ENCODE measurements around the gene STK4.
"Not testable (repeated sequence)": the region's sequence is repeated elsewhere in the genome, so short reads cannot be mapped to it uniquely, and the experiment has no call there.

STK4 gene

GRCh38 chr20:45017857-45018256 lies 51.5 kb downstream of the STK4 start:
- H3K4me3 ChIP-seq (ENCODE audit: low read depth, low read length) = no peak overlapping the region

DNA sequence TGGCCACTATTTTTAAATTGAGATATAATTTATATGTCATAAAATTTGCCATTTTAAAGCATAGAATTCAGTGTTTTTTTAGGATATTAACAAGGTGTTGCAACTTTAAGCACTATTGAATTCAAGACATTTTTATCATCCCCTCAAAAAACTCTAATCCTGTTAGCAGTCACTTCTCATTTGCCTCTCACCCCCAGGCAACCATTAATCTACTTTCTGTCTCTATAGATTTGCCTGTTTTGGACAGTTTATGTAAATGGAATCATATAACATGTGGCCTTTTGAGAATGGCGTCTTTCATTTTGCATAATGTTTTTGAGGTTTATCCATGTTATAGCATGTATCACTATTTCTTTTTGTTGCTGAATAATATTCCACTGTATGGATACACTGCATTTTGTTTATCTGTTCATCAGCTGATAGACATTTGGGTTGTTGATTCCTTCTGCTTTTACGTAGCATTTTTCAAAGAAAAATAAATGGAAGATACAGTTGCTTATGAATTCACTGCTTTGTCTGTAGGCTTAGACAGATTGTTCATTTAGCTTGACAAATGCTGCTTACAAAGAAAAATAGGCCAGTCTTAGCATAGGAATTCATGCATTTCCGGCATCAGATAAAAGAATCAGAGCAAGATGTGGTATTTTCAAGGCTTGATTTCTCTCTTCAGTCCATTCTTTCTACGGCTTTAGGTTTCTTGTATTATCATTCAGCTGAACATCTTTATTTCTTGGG lies 52.9 kb downstream of the STK4 start:
- in situ Hi-C loops (cut with HindIII; ENCODE audit: low sequenced_read_pairs) = no loop called here
- DNase-seq (ENCODE audit: low read depth, low spot score) = no peak
- no peak overlapping the region for H3K4me3 ChIP-seq (ENCODE audit: low read depth, low read length)
- TF ChIP-seq CTCF (IDR thresholded peaks at IDR 0.05; ENCODE audit: low read depth, low read length) = no peak

More at GRCh38 chr20:45017857-45018256, 51.5 kb downstream of the STK4 start:
- TF ChIP-seq CTCF (IDR thresholded peaks at IDR 0.05; ENCODE audit: low read depth, low read length) = no peak
- peak; percentile 62 for DNase-seq (ENCODE audit: low read depth, low spot score)
- in situ Hi-C loops (cut with HindIII; ENCODE audit: low sequenced_read_pairs) = no loop called here

GRCh38 chr20:45019762-45020123 lies 53.4 kb downstream of the STK4 start:
- in situ Hi-C loops (cut with HindIII; ENCODE audit: low sequenced_read_pairs) = no loop called here
- DNase-seq (ENCODE audit: low read depth, low spot score) = no peak
- no peak for TF ChIP-seq CTCF (IDR thresholded peaks at IDR 0.05; ENCODE audit: low read depth, low read length)
- no peak overlapping the region for H3K4me3 ChIP-seq (ENCODE audit: low read depth, low read length)

GRCh38 chr20:45020236-45020886 lies 54.0 kb downstream of the STK4 start:
- TF ChIP-seq CTCF (IDR thresholded peaks at IDR 0.05; ENCODE audit: low read depth, low read length) = no peak
- in situ Hi-C loops (cut with HindIII; ENCODE audit: low sequenced_read_pairs) = no loop called here
- no peak overlapping the region for H3K4me3 ChIP-seq (ENCODE audit: low read depth, low read length)
- no peak for DNase-seq (ENCODE audit: low read depth, low spot score)

- in situ Hi-C loops (cut with HindIII; ENCODE audit: low sequenced_read_pairs) = no loop called here
- H3K4me3 ChIP-seq (ENCODE audit: low read depth, low read length) = no peak overlapping the region
Observed at GRCh38 chr20:45021631-45022030, 55.3 kb downstream of the STK4 start.

GRCh38 chr20:45023140-45023539 lies 56.8 kb downstream of the STK4 start:
- DNase-seq (ENCODE audit: low read depth, low spot score); in situ Hi-C loops (cut with HindIII; ENCODE audit: low sequenced_read_pairs); H3K4me3 ChIP-seq (ENCODE audit: low read depth, low read length): not testable (repeated sequence)

More at GRCh38 chr20:45021631-45022030, 55.3 kb downstream of the STK4 start:
- DNase-seq (ENCODE audit: low read depth, low spot score) = no peak
- no peak for TF ChIP-seq CTCF (IDR thresholded peaks at IDR 0.05; ENCODE audit: low read depth, low read length)

DNA sequence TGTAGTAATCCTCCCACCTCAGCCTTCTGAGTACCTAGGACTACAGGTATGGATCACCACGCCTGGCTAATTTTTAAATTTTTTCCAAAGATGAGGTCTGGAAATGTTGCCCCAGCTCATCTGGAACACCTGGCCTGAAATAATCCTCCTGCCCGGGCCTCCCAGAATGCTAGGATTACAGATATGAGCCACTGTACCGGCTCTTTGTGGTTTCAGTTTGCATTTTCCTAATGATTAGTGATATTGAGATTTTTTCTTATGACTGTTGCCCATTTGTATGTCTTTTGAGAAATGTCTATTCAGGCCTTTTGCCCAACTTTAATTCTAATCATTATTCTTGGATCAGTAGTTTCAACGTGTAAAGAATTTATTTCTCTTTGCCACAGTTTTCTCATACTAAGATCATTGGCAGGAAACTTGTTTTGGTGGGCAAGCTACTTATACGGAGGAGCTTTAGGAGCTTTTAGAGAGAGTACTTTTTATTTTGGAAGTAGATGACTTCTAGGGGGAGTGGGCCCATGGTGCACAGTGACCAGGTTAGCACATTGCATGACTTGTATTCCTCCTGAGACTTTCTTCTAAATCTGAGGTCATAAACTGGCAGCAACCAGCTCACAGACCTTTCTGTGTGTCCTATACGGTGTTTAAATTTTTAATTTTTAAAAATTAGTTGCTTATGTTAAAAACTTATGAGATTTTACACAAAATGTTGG lies 62.3 kb downstream of the STK4 start:
- in situ Hi-C loops (cut with HindIII; ENCODE audit: low sequenced_read_pairs) = no loop called here
- no peak for DNase-seq (ENCODE audit: low read depth, low spot score)
- no peak for TF ChIP-seq CTCF (IDR thresholded peaks at IDR 0.05; ENCODE audit: low read depth, low read length)
- H3K4me3 ChIP-seq (ENCODE audit: low read depth, low read length) = no peak overlapping the region
